Pulmonary artery endothelial cell (primary cell): ENCODE data around the gene GPX4. TPM values are rescaled to one million over a fixed set of nuclear protein-coding genes. Genes with fewer than 3 reads are reported as not detected.

Experiments used
- DNase-seq: peaks from one replicate; pipeline ENCODE4 v3.0.0-alpha.2; 2011; ENCODE audit warnings: low read depth, low spot score
- total RNA-seq: library from RNA; depleted of rRNA; stranded (reverse); fragments of >200 nt; gene quantifications from 2 replicates; pipeline ENCODE4 v1.2.3, GENCODE V29; 2014

GPX4 gene
- total RNA-seq, 1 donor from 2014 or later = 410 TPM

- peak; percentile 87 for DNase-seq
These were observed 1.2 kb upstream of the GPX4 start for GRCh38 chr19:1102407-1103131.

- no peak for DNase-seq
These were observed 574 bp upstream of the GPX4 start for GRCh38 chr19:1103132-1103707.

- DNase-seq = no peak
These were observed 665 bp downstream of the GPX4 start for GRCh38 chr19:1104311-1105007.

- no peak for DNase-seq
These were observed 1.4 kb downstream of the GPX4 start for GRCh38 chr19:1105008-1105872.

GRCh38 chr19:1105873-1106840, 2.4 kb downstream of the GPX4 start:
- no peak for DNase-seq

GRCh38 chr19:1106841-1107660, 3.3 kb downstream of the GPX4 start:
- DNase-seq = no peak

GRCh38 chr19:1107661-1108261, 4.0 kb downstream of the GPX4 start:
- no peak for DNase-seq

- no peak for DNase-seq
These were observed 4.7 kb downstream of the GPX4 start for GRCh38 chr19:1108291-1109031.

- DNase-seq = no peak
These were observed 5.3 kb downstream of the GPX4 start for GRCh38 chr19:1109032-1109551.

GRCh38 chr19:1109697-1110671, 6.2 kb downstream of the GPX4 start:
- DNase-seq = no peak

GRCh38 chr19:1110809-1111640, 7.2 kb downstream of the GPX4 start:
- no peak for DNase-seq

- no peak for DNase-seq
These were observed 8.0 kb downstream of the GPX4 start for GRCh38 chr19:1111641-1112267.

- no peak for DNase-seq
These were observed 8.7 kb downstream of the GPX4 start for GRCh38 chr19:1112268-1113029.

- peak; percentile 82 for DNase-seq
These were observed 9.5 kb downstream of the GPX4 start for GRCh38 chr19:1113030-1113985.
